ENCODE data around the gene WDR20. TPM values are rescaled to one million over a fixed set of nuclear protein-coding genes. Genes with fewer than 3 reads are reported as not detected.

The WDR20 gene
- total RNA-seq, 1 experiment from 2014 or later: 11.2 TPM

- Histone ChIP-seq H3K27me3 (no peaks in the 10 kb centered on the region), H3K4me3 (no peak overlapping the region), H3K9me3 (no peaks in the 10 kb centered on the region), H3K36me3 (peaks cover 12% of the 10 kb centered on the region)
- DNase-seq: no peak
Measured at GRCh38 chr14:102249981-102250380, 110.3 kb downstream of the WDR20 start.

GRCh38 chr14:102250636-102251035 lies 110.9 kb downstream of the WDR20 start:
- no peaks in the 10 kb centered on the region for H3K9me3 ChIP-seq
- no peaks in the 10 kb centered on the region for H3K27me3 ChIP-seq
- H3K4me3 ChIP-seq: no peak overlapping the region
- H3K36me3 ChIP-seq: peaks cover 10% of the 10 kb centered on the region
- no peak for DNase-seq

- no peak overlapping the region for H3K4me3 ChIP-seq
- DNase-seq: no peak
- H3K9me3 ChIP-seq: no peaks in the 10 kb centered on the region
- H3K36me3 ChIP-seq: peaks cover 5% of the 10 kb centered on the region
- H3K27me3 ChIP-seq: no peaks in the 10 kb centered on the region
Measured at GRCh38 chr14:102251161-102251560, 111.5 kb downstream of the WDR20 start.

GRCh38 chr14:102252834-102253801 lies 113.4 kb downstream of the WDR20 start:
- peaks cover 5% of the 10 kb centered on the region for H3K36me3 ChIP-seq
- H3K9me3 ChIP-seq: no peaks in the 10 kb centered on the region
- H3K27me3 ChIP-seq: no peaks in the 10 kb centered on the region
- no peak for DNase-seq
- H3K4me3 ChIP-seq: no peak overlapping the region

GRCh38 chr14:102255401-102256190 lies 115.9 kb downstream of the WDR20 start:
- no peak overlapping the region for H3K4me3 ChIP-seq
- no peaks in the 10 kb centered on the region; the same call in none of the 2 replicates for H3K36me3 ChIP-seq
- H3K27me3 ChIP-seq: no peaks in the 10 kb centered on the region
- DNase-seq: no peak
- H3K9me3 ChIP-seq: no peaks in the 10 kb centered on the region

- H3K36me3 ChIP-seq: no peaks in the 10 kb centered on the region; the same call in 1 of the 2 replicates
- no peak overlapping the region for H3K4me3 ChIP-seq
- no peak for DNase-seq
- no peaks in the 10 kb centered on the region for H3K27me3 ChIP-seq
- H3K9me3 ChIP-seq: no peaks in the 10 kb centered on the region
Measured at GRCh38 chr14:102256716-102257115, 117.0 kb downstream of the WDR20 start.

- peaks cover 6% of the 10 kb centered on the region for H3K36me3 ChIP-seq
- H3K4me3 ChIP-seq: no peak overlapping the region
- no peaks in the 10 kb centered on the region for H3K27me3 ChIP-seq
- DNase-seq: no peak
- no peaks in the 10 kb centered on the region for H3K9me3 ChIP-seq
Measured at GRCh38 chr14:102258136-102258535, 118.4 kb downstream of the WDR20 start.

Other genes with a start within 250 kb of the WDR20 start
- 108 and 146 TPM in 2 replicates for gene DYNC1H1, start 175.3 kb upstream of the WDR20 start, total RNA-seq (2014; rRNA removed; shearing (Covaris generic); ENCODE audit: low replicate concordance)
- 158 and 180 TPM in 2 replicates for gene HSP90AA1, start 52.9 kb upstream of the WDR20 start, total RNA-seq (2014; rRNA removed; shearing (Covaris generic); ENCODE audit: low replicate concordance)
- gene MOK, start 165.3 kb downstream of the WDR20 start, total RNA-seq (2014; rRNA removed; shearing (Covaris generic); ENCODE audit: low replicate concordance): 17.6 and 23.0 TPM in 2 replicates
- gene ZNF839, start 179.8 kb downstream of the WDR20 start, total RNA-seq (2014; rRNA removed; shearing (Covaris generic); ENCODE audit: low replicate concordance): 4.4 and 4.8 TPM in 2 replicates
- gene CINP, start 223.0 kb downstream of the WDR20 start, total RNA-seq (2014; rRNA removed; shearing (Covaris generic); ENCODE audit: low replicate concordance): 57.7 and 68.8 TPM in 2 replicates
- gene TECPR2, start 223.0 kb downstream of the WDR20 start, total RNA-seq (2014; rRNA removed; shearing (Covaris generic); ENCODE audit: low replicate concordance): 1.6 and 5.1 TPM in 2 replicates

All from MG63 (cell line).